GM12878 (cell line): ENCODE data around the gene HCFC1R1. TPM values are rescaled to one million over a fixed set of nuclear protein-coding genes. Genes with fewer than 3 reads are reported as not detected.

Source experiments
- ATF2 ChIP-seq: IDR thresholded peaks from 2 replicates; pipeline ENCODE4 v1.6.1; 2012; ENCODE audit warnings: low read length, inconsistent platforms
- CHD4 ChIP-seq: fragments of 200-600 bp; sonication (generic); IDR thresholded peaks from 2 replicates; pipeline ENCODE4 v1.6.1; 2016; ENCODE audit warnings: mild to moderate bottlenecking
- CREB1 ChIP-seq: IDR thresholded peaks from 2 replicates; pipeline ENCODE4 v1.6.1; 2012; ENCODE audit warnings: low read depth, mild to moderate bottlenecking, inconsistent platforms
- MLLT1 ChIP-seq: fragments of 450-650 bp; IDR thresholded peaks from 2 replicates; pipeline ENCODE4 v1.6.1; 2016; ENCODE audit warnings: mild to moderate bottlenecking
- MYB ChIP-seq: fragments of 150-350 bp; IDR thresholded peaks from 2 replicates; pipeline ENCODE4 v1.6.1; 2014; ENCODE audit warnings: mild to moderate bottlenecking, low read depth, low read length, borderline replicate concordance
- MYC ChIP-seq: IDR thresholded peaks from 2 replicates; pipeline ENCODE4 v1.6.1; 2011; ENCODE audit warnings: mild to moderate bottlenecking, low read length, moderate library complexity, inconsistent platforms; ENCODE audit not compliant: insufficient read depth, insufficient replicate concordance, insufficient read length, severe bottlenecking
- PRDM15 ChIP-seq: fragments of 450-650 bp; formaldehyde crosslinking; IDR thresholded peaks from 2 replicates; pipeline ENCODE4 v1.4.0; 2020; ENCODE audit warnings: mild to moderate bottlenecking, moderate library complexity
- RELA ChIP-seq: fragments of 450-650 bp; IDR thresholded peaks from 2 replicates; pipeline ENCODE4 v1.8.0; 2014; ENCODE audit warnings: borderline replicate concordance; ENCODE audit not compliant: partially characterized antibody
- SKIL ChIP-seq: fragments of 450-650 bp; IDR thresholded peaks from 2 replicates; pipeline ENCODE4 v1.6.1; 2017; ENCODE audit warnings: mild to moderate bottlenecking, low read depth, inconsistent platforms; ENCODE audit not compliant: poor library complexity, severe bottlenecking
- TBL1XR1 ChIP-seq: IDR thresholded peaks from 2 replicates; pipeline ENCODE4 v1.6.1; 2012; ENCODE audit warnings: low read depth, low read length, improper control_type of control experiment
- ZBTB11 ChIP-seq: fragments of 450-650 bp; formaldehyde crosslinking; IDR thresholded peaks from 2 replicates; pipeline ENCODE4 v1.5.0; 2022; ENCODE audit warnings: mild to moderate bottlenecking, missing genetic modification characterization
- ZNF384 ChIP-seq: IDR thresholded peaks from 2 replicates; pipeline ENCODE4 v1.6.1; 2012; ENCODE audit warnings: low read depth, mild to moderate bottlenecking, low read length, improper control_type of control experiment, borderline replicate concordance
- polyA plus RNA-seq, 11 experiments: library from polyadenylated mRNA; depleted of rRNA in 4 of 11; unstranded in 6 of 11; stranded (reverse) in 5 of 11; fragments of >200 nt; fragmentation: Nextera tagmentation in 4 of 11; fragmentation: Illumina TruSeq in 1 of 11; extraction: Ambion mirVana in 4 of 11; extraction: Trizol in 1 of 11; gene quantifications; 1 replicate in 1 of 11; 2 replicates in 10 of 11; pipeline versions ENCODE4 v1.2.1 to v1.2.3, GENCODE V29; 2011 to 2016; ENCODE audit warnings: inconsistent platforms in 2 of 11, missing spikeins in 2 of 11, low read depth in 1 of 11
- total RNA-seq, 4 experiments: library from RNA; depleted of rRNA in 3 of 4; stranded (reverse); fragments of >200 nt in 3 of 4; fragmentation: Illumina TruSeq in 1 of 4; extraction: Trizol in 1 of 4; gene quantifications; 2 replicates each; pipeline versions ENCODE4 v1.2.1 to v1.2.3, GENCODE V29; 2013 to 2021

HCFC1R1 gene
- total and polyA plus RNA-seq, 10 of the 15 experiments (the other 5 are each of a cell fraction or from before 2014, with no cell fraction given) = 2.8 to 42.5 (median 20.4) TPM

- TF ChIP-seq SKIL = no peak
- no peak for TF ChIP-seq MYB
- TF ChIP-seq MYC = no peak
- TF ChIP-seq MLLT1 = peak; percentile 94
- TF ChIP-seq PRDM15 (CRISPR knock-in tag) = no peak
- TF ChIP-seq TBL1XR1 = no peak
- TF ChIP-seq CREB1 = no peak
- no peak for TF ChIP-seq ZBTB11 (CRISPR knock-in tag)
- TF ChIP-seq RELA = no peak
- no peak for TF ChIP-seq CHD4
- TF ChIP-seq ZNF384 = no peak
- TF ChIP-seq ATF2 = no peak
These were observed 43.2 kb downstream of the HCFC1R1 start, which contains the start of gene PKMYT1 (continued) for GRCh38 chr16:2980227-2981176.
